ENCODE results near the gene SLC6A15. TPM values are rescaled to one million over a fixed set of nuclear protein-coding genes. Genes with fewer than 3 reads are reported as not detected.

The SLC6A15 gene
- total RNA-seq, 1 experiment from 2014 or later = 4.7 TPM

- in situ Hi-C loops (cut with HindIII; ENCODE audit: low sequenced_read_pairs) = no loop called here
- DNase-seq (ENCODE audit: low spot score) = no peak
Observed at GRCh38 chr12:84888861-84889260, 23.7 kb downstream of the SLC6A15 start.

GRCh38 chr12:84877340-84877739 lies 35.3 kb downstream of the SLC6A15 start:
- in situ Hi-C loops (cut with HindIII; ENCODE audit: low sequenced_read_pairs) = no loop called here
- DNase-seq (ENCODE audit: low spot score) = no peak

- in situ Hi-C loops (cut with HindIII; ENCODE audit: low sequenced_read_pairs) = no loop called here
- DNase-seq (ENCODE audit: low spot score) = no peak
Observed at GRCh38 chr12:84875241-84875640, 37.4 kb downstream of the SLC6A15 start.

DNA sequence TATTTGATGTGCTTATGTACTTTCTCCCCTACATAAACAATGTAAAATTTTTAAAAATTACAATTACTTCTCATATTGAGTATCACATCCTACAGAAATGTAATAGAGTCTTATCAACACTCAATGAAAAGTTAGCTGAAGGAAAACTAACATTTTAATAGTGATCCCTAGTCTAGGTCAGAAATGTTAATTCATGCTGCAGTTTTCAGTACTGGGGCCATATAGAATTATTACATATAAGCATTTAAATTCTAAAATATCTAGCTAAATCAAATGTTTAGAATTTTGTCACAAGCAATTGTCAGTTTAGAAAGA lies 37.8 kb downstream of the SLC6A15 start:
- no peak for DNase-seq (ENCODE audit: low spot score)
- in situ Hi-C loops (cut with HindIII; ENCODE audit: low sequenced_read_pairs) = no loop called here

- in situ Hi-C loops (cut with HindIII; ENCODE audit: low sequenced_read_pairs) = no loop called here
- DNase-seq (ENCODE audit: low spot score) = peak; percentile 77
Observed at GRCh38 chr12:84874125-84874824, 38.3 kb downstream of the SLC6A15 start.

GRCh38 chr12:84862186-84862585 lies 50.4 kb downstream of the SLC6A15 start:
- DNase-seq (ENCODE audit: low spot score) = no peak
- in situ Hi-C loops (cut with HindIII; ENCODE audit: low sequenced_read_pairs) = no loop called here

DNA sequence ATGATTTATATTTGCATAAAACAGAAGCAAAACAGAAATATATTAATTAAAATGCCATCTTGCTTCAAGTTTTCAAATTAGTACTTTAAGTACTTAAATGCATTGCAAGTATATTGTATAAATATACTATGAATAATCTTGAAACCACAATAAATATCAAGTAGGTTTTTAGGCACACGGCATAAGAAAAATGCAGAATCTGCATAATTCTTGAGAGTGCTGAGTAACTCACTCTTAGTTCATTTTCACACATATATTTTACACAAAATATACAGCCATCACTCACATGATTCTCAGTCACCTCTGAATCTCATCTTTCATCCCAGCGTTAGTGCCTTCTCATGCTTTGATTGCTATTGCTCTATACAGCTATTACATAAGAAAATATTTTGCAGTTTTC lies 51.9 kb downstream of the SLC6A15 start:
- in situ Hi-C loops (cut with HindIII; ENCODE audit: low sequenced_read_pairs) = no loop called here

GRCh38 chr12:84858796-84859195 lies 53.8 kb downstream of the SLC6A15 start:
- in situ Hi-C loops (cut with HindIII; ENCODE audit: low sequenced_read_pairs) = no loop called here
- DNase-seq (ENCODE audit: low spot score) = no peak

More for the DNA sequence above, 51.9 kb downstream of the SLC6A15 start:
- no peak for DNase-seq (ENCODE audit: low spot score)

GRCh38 chr12:84857525-84858208 lies 54.9 kb downstream of the SLC6A15 start:
- DNase-seq (ENCODE audit: low spot score) = no peak
- in situ Hi-C loops (cut with HindIII; ENCODE audit: low sequenced_read_pairs) = no loop called here

DNA sequence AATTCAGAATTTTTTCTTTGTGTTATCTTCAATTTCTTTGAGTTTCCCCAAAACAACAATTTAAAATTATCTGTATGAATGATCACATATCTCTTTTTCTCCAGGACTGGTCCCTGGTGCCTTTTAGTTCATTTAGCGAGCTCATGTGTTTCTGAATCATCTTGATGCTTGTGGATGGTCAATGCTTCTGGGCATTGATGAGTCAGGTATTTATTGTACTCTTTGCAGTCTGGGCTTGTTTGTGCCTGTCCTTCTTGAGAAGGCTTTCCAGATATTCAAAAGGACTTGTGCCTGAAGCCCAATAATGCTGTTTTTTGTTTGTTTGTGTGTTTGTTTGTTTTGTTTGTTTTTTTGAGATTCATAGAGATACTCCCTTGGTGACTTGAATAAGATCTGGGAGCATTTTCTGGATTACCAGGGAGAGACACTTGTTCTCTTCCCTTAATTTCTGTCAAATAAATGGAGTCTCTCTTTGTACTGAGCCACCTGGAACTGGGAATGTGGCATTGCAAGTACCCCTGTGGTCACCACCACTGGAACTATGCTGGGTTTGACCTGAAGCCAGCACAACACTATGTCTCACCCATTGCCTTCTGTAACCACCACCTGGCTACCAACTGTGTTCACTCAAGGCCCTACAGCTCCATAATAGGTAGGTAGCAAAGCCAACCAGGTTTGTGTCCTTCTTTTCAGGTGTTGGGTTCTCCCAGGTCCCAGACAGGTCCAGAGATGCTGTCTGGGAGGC lies 56.3 kb downstream of the SLC6A15 start:
- in situ Hi-C loops (cut with HindIII; ENCODE audit: low sequenced_read_pairs) = no loop called here
- no peak for DNase-seq (ENCODE audit: low spot score)

- no peak for DNase-seq (ENCODE audit: low spot score)
- in situ Hi-C loops (cut with HindIII; ENCODE audit: low sequenced_read_pairs) = no loop called here
Observed at GRCh38 chr12:84843593-84844144, 68.9 kb downstream of the SLC6A15 start.

- peak; percentile 49 for DNase-seq (ENCODE audit: low spot score)
- in situ Hi-C loops (cut with HindIII; ENCODE audit: low sequenced_read_pairs) = no loop called here
Observed at GRCh38 chr12:84842406-84843013, 70.1 kb downstream of the SLC6A15 start.

GRCh38 chr12:84841591-84841990 lies 71.0 kb downstream of the SLC6A15 start:
- DNase-seq (ENCODE audit: low spot score) = no peak
- in situ Hi-C loops (cut with HindIII; ENCODE audit: low sequenced_read_pairs) = no loop called here

GRCh38 chr12:84840356-84840755 lies 72.2 kb downstream of the SLC6A15 start:
- in situ Hi-C loops (cut with HindIII; ENCODE audit: low sequenced_read_pairs) = no loop called here
- no peak for DNase-seq (ENCODE audit: low spot score)

GRCh38 chr12:84826925-84827324 lies 85.7 kb downstream of the SLC6A15 start:
- DNase-seq (ENCODE audit: low spot score) = no peak
- in situ Hi-C loops (cut with HindIII; ENCODE audit: low sequenced_read_pairs) = no loop called here

- in situ Hi-C loops (cut with HindIII; ENCODE audit: low sequenced_read_pairs) = no loop called here
Observed at GRCh38 chr12:84825149-84825548, 87.5 kb downstream of the SLC6A15 start.

DNA sequence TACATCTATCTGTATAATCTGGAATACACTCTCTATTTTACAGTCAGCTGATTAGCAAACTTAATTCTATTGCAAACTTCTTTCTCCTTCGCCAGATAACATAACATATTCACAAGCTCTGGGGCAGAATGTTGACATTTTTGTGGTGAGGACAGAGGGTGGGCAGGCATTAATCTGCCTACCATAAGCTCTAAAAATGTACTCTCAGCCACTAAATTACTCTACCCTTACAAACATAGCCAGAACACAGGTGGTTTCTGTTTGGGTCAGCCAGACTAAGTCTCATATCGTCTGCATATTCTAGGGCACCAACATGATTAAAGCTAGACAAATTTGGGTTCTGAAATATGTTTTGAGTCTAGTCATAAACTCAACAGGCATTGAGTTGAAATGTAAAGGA lies 90.1 kb downstream of the SLC6A15 start:
- no peak for DNase-seq (ENCODE audit: low spot score)
- in situ Hi-C loops (cut with HindIII; ENCODE audit: low sequenced_read_pairs) = no loop called here

More at GRCh38 chr12:84825149-84825548, 87.5 kb downstream of the SLC6A15 start:
- DNase-seq (ENCODE audit: low spot score) = no peak

- in situ Hi-C loops (cut with HindIII; ENCODE audit: low sequenced_read_pairs) = no loop called here
- no peak for DNase-seq (ENCODE audit: low spot score)
Observed at GRCh38 chr12:84816916-84817695, 95.5 kb downstream of the SLC6A15 start.

DNA sequence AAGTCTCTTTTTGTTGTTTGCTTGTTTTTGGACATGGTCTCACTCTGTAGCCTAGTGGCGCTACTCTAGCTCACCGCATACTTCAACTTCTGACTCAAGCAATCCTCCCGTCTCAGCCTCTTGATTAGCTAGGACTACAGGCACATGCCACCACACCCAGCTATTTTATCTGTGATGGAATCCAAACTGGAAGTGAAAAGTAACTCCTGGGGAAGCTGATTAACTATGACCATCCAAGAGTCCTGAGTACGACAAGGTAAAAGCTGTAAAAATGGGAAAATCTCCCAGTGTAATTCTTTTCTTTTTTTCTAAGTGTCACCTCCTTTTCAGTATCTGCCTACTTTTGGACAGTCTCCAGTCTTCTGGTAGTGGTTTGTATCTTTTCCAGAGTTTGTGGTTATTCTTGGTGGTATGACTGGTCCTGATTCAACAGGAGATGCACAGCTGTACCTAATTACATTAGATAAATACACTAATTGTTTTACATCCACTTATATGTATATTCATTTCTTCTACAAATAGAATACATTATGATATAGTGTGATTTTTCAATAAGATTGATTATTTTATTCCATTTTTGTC lies 97.8 kb downstream of the SLC6A15 start:
- in situ Hi-C loops (cut with HindIII; ENCODE audit: low sequenced_read_pairs) = no loop called here
- DNase-seq (ENCODE audit: low spot score) = no peak
